ENCODE data around the gene RIPOR3. TPM values are rescaled to one million over a fixed set of nuclear protein-coding genes. Genes with fewer than 3 reads are reported as not detected.
"Not testable (repeated sequence)": the region's sequence is repeated elsewhere in the genome, so short reads cannot be mapped to it uniquely, and the experiment has no call there.

Gene RIPOR3
- total RNA-seq, 2 experiments from 2014 or later, result not detected

- Mint-ChIP-seq H3K4me1 (no peaks in the 10 kb centered on the region), H3K27me3 (no peaks in the 10 kb centered on the region), H3K4me3 (no peak overlapping the region), H3K36me3 (no peaks in the 10 kb centered on the region), H3K9me3 (no peaks in the 10 kb centered on the region), H3K27ac (no peak overlapping the region)
- no peak for DNase-seq
Measured at GRCh38 chr20:50646483-50646996, 44.8 kb downstream of the RIPOR3 start.

- no peak for DNase-seq
- H3K4me3 Mint-ChIP-seq, result no peak overlapping the region
- no peaks in the 10 kb centered on the region for H3K4me1 Mint-ChIP-seq
- H3K36me3 Mint-ChIP-seq, result no peaks in the 10 kb centered on the region
- H3K9me3 Mint-ChIP-seq, result no peaks in the 10 kb centered on the region
- no peak overlapping the region for H3K27ac Mint-ChIP-seq
- no peaks in the 10 kb centered on the region for H3K27me3 Mint-ChIP-seq
Measured at GRCh38 chr20:50645253-50646068, 45.9 kb downstream of the RIPOR3 start.

- no peaks in the 10 kb centered on the region for H3K9me3 Mint-ChIP-seq
- no peaks in the 10 kb centered on the region for H3K36me3 Mint-ChIP-seq
- no peak for DNase-seq
- no peak overlapping the region for H3K27ac Mint-ChIP-seq
- peaks cover under 1% of the 10 kb centered on the region for H3K27me3 Mint-ChIP-seq
- H3K4me1 Mint-ChIP-seq, result no peaks in the 10 kb centered on the region
- no peak overlapping the region for H3K4me3 Mint-ChIP-seq
Measured at GRCh38 chr20:50642288-50642803, 49.0 kb downstream of the RIPOR3 start.

GRCh38 chr20:50641625-50642287 is 49.6 kb downstream of the RIPOR3 start:
- not testable (repeated sequence) for H3K36me3 Mint-ChIP-seq, H3K27ac Mint-ChIP-seq, H3K9me3 Mint-ChIP-seq, H3K4me1 Mint-ChIP-seq, DNase-seq, H3K27me3 Mint-ChIP-seq, H3K4me3 Mint-ChIP-seq

GRCh38 chr20:50639971-50640711 is 51.2 kb downstream of the RIPOR3 start:
- DNase-seq, H3K9me3 Mint-ChIP-seq, H3K4me3 Mint-ChIP-seq, H3K4me1 Mint-ChIP-seq, H3K36me3 Mint-ChIP-seq, H3K27me3 Mint-ChIP-seq, H3K27ac Mint-ChIP-seq: not testable (repeated sequence)

- H3K9me3 Mint-ChIP-seq, H3K4me1 Mint-ChIP-seq, H3K27me3 Mint-ChIP-seq, H3K4me3 Mint-ChIP-seq, H3K36me3 Mint-ChIP-seq, H3K27ac Mint-ChIP-seq, DNase-seq: not testable (repeated sequence)
Measured at GRCh38 chr20:50638015-50638847, 53.1 kb downstream of the RIPOR3 start.

GRCh38 chr20:50636601-50637540 is 54.5 kb downstream of the RIPOR3 start:
- no peak overlapping the region for H3K4me3 Mint-ChIP-seq
- no peak overlapping the region for H3K27ac Mint-ChIP-seq
- H3K36me3 Mint-ChIP-seq, result no peaks in the 10 kb centered on the region
- H3K9me3 Mint-ChIP-seq, result no peaks in the 10 kb centered on the region
- peaks cover 1% of the 10 kb centered on the region for H3K4me1 Mint-ChIP-seq
- no peak for DNase-seq
- peaks cover 9% of the 10 kb centered on the region for H3K27me3 Mint-ChIP-seq

- H3K36me3 Mint-ChIP-seq, result no peaks in the 10 kb centered on the region
- peaks cover 9% of the 10 kb centered on the region for H3K27me3 Mint-ChIP-seq
- DNase-seq, result peak; percentile 66
- no peak overlapping the region for H3K4me3 Mint-ChIP-seq
- H3K27ac Mint-ChIP-seq, result no peak overlapping the region
- no peaks in the 10 kb centered on the region for H3K9me3 Mint-ChIP-seq
- peaks cover 1% of the 10 kb centered on the region for H3K4me1 Mint-ChIP-seq
Measured at GRCh38 chr20:50635676-50636600, 55.4 kb downstream of the RIPOR3 start.

GRCh38 chr20:50635014-50635557 is 56.3 kb downstream of the RIPOR3 start:
- no peaks in the 10 kb centered on the region for H3K9me3 Mint-ChIP-seq
- H3K4me3 Mint-ChIP-seq, result no peak overlapping the region
- peaks cover 1% of the 10 kb centered on the region for H3K4me1 Mint-ChIP-seq
- H3K27me3 Mint-ChIP-seq, result peaks cover 9% of the 10 kb centered on the region
- no peaks in the 10 kb centered on the region for H3K36me3 Mint-ChIP-seq
- no peak overlapping the region for H3K27ac Mint-ChIP-seq
- no peak for DNase-seq

GRCh38 chr20:50634191-50634590 is 57.2 kb downstream of the RIPOR3 start:
- Mint-ChIP-seq H3K4me3 (no peak overlapping the region), H3K27ac (no peak overlapping the region), H3K9me3 (no peaks in the 10 kb centered on the region), H3K4me1 (peaks cover 1% of the 10 kb centered on the region), H3K36me3 (no peaks in the 10 kb centered on the region), H3K27me3 (peaks cover 9% of the 10 kb centered on the region)
- DNase-seq, result no peak

GRCh38 chr20:50633361-50633760 is 58.0 kb downstream of the RIPOR3 start:
- Mint-ChIP-seq H3K4me3 (no peak overlapping the region), H3K27ac (no peak overlapping the region), H3K9me3 (no peaks in the 10 kb centered on the region), H3K36me3 (no peaks in the 10 kb centered on the region), H3K27me3 (peaks cover 9% of the 10 kb centered on the region), H3K4me1 (peaks cover 1% of the 10 kb centered on the region)
- no peak for DNase-seq

GRCh38 chr20:50632701-50633100 is 58.6 kb downstream of the RIPOR3 start:
- Mint-ChIP-seq H3K27me3 (peaks cover 9% of the 10 kb centered on the region), H3K9me3 (no peaks in the 10 kb centered on the region), H3K27ac (no peak overlapping the region), H3K4me3 (no peak overlapping the region), H3K4me1 (peaks cover 1% of the 10 kb centered on the region), H3K36me3 (no peaks in the 10 kb centered on the region)
- no peak for DNase-seq
